ENCODE results near the gene ADRA2B. TPM values are rescaled to one million over a fixed set of nuclear protein-coding genes. Genes with fewer than 3 reads are reported as not detected.

ADRA2B gene
- polyA plus RNA-seq, 3 donors, result 1.6 TPM; not detected in 2

DNA sequence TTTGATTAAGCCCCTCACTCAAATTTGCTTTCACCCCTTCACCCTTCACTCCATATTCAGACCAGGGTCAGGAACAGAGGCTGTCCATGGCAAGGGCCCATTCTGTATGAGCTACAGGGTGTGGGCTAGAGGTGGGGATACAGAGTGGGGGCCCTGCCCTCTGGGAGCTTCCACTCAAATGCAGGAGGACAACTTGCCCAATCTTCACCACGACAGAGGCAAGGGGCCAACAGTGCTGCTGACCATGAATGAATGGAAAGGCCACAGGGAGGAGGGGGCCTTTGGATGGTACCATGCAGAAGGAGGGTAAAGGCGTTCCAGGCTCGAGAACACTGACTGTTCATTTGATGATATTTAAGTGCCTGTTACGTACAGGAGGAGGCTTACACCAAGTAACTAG, 22.8 kb downstream of the ADRA2B start:
- H2AFZ ChIP-seq (ENCODE audit: insufficient read depth, low read depth, low read length, poor library complexity, severe bottlenecking), result peak overlapping the region; percentile 72
- H3K27ac Mint-ChIP-seq, result peak overlapping the region in 2 of 7 donors; percentile 5 to 81
- TF ChIP-seq, protein P1, sequence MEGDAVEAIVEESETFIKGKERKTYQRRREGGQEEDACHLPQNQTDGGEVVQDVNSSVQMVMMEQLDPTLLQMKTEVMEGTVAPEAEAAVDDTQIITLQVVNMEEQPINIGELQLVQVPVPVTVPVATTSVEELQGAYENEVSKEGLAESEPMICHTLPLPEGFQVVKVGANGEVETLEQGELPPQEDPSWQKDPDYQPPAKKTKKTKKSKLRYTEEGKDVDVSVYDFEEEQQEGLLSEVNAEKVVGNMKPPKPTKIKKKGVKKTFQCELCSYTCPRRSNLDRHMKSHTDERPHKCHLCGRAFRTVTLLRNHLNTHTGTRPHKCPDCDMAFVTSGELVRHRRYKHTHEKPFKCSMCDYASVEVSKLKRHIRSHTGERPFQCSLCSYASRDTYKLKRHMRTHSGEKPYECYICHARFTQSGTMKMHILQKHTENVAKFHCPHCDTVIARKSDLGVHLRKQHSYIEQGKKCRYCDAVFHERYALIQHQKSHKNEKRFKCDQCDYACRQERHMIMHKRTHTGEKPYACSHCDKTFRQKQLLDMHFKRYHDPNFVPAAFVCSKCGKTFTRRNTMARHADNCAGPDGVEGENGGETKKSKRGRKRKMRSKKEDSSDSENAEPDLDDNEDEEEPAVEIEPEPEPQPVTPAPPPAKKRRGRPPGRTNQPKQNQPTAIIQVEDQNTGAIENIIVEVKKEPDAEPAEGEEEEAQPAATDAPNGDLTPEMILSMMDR (IDR thresholded peaks at IDR 0.05), result no peak
- no peaks in the 10 kb centered on the region for H3K9me3 ChIP-seq (replicated peaks in 1 of 2; ENCODE audit: control insufficient read depth in 1 of 2, insufficient read depth in 1 of 2, low read length in 2 of 2)
- no peaks in the 10 kb centered on the region for H4K20me1 ChIP-seq (ENCODE audit: insufficient read depth, low read length)
- peak overlapping the region in 1 of 2 donors; percentile 53 for H3K27ac ChIP-seq (ENCODE audit: low read depth in 1 of 2, low read length in 2 of 2)
- H3K4me1 Mint-ChIP-seq, result peaks cover 19% of the 10 kb centered on the region
- peaks cover 22% of the 10 kb centered on the region in 2 donors for H3K4me1 ChIP-seq (ENCODE audit: control insufficient read depth in 1 of 2, insufficient read depth in 2 of 2, low read length in 2 of 2)
- H3K4me3 Mint-ChIP-seq, result no peak overlapping the region
- H3K27me3 Mint-ChIP-seq (ENCODE audit: low read depth in 3 of 3), result peaks cover 0 to 4% (median 0%) of the 10 kb centered on the region in 3 donors
- H3K79me2 ChIP-seq (ENCODE audit: insufficient read depth, low read length), result no peaks in the 10 kb centered on the region
- peak in 1 of 3 donors; percentile 2 for DNase-seq
- WGBS (ENCODE audit: insufficient coverage), result 91% methylated on average over 3 of the region's 4 CpGs
- H3K36me3 ChIP-seq (replicated peaks in 1 of 2; ENCODE audit: control insufficient read depth in 1 of 2, insufficient read depth in 2 of 2, low read length in 2 of 2), result no peaks in the 10 kb centered on the region
- no peak overlapping the region for H3K9ac ChIP-seq (ENCODE audit: insufficient read depth, low read length, poor library complexity, severe bottlenecking)
- no peak overlapping the region for H3K4me2 ChIP-seq (replicated peaks; ENCODE audit: extremely low read depth, low read length, poor library complexity, severe bottlenecking)
- no peak overlapping the region for H3K4me3 ChIP-seq (replicated peaks in 1 of 3; ENCODE audit: low read depth in 2 of 3, low read length in 3 of 3)
- intact Hi-C loops (cut with micrococcal nuclease), result no loop called here
- H3K27me3 ChIP-seq (ENCODE audit: control insufficient read depth in 2 of 2, insufficient read depth in 2 of 2, low read length in 2 of 2), result no peaks in the 10 kb centered on the region
- no peaks in the 10 kb centered on the region for H3K36me3 Mint-ChIP-seq
- no peaks in the 10 kb centered on the region for H3K9me3 Mint-ChIP-seq

- Histone ChIP-seq H3K27ac (ENCODE audit: low read depth in 1 of 2, low read length in 2 of 2) (peak overlapping the region; percentile 9 to 53), H4K20me1 (ENCODE audit: insufficient read depth, low read length) (no peaks in the 10 kb centered on the region), H3K4me2 (replicated peaks; ENCODE audit: extremely low read depth, low read length, poor library complexity, severe bottlenecking) (peak overlapping the region; percentile 5), H3K4me3 (replicated peaks in 1 of 3; ENCODE audit: low read depth in 2 of 3, low read length in 3 of 3) (no peak overlapping the region), H3K79me2 (ENCODE audit: insufficient read depth, low read length) (no peaks in the 10 kb centered on the region), H3K36me3 (replicated peaks in 1 of 2; ENCODE audit: control insufficient read depth in 1 of 2, insufficient read depth in 2 of 2, low read length in 2 of 2) (no peaks in the 10 kb centered on the region), H3K27me3 (ENCODE audit: control insufficient read depth in 2 of 2, insufficient read depth in 2 of 2, low read length in 2 of 2) (no peaks in the 10 kb centered on the region), H3K4me1 (ENCODE audit: control insufficient read depth in 1 of 2, insufficient read depth in 2 of 2, low read length in 2 of 2) (peaks cover 22% of the 10 kb centered on the region in 2 donors), H2AFZ (ENCODE audit: insufficient read depth, low read depth, low read length, poor library complexity, severe bottlenecking) (peak overlapping the region; percentile 72), H3K9ac (ENCODE audit: insufficient read depth, low read length, poor library complexity, severe bottlenecking) (no peak overlapping the region), H3K9me3 (replicated peaks in 1 of 2; ENCODE audit: control insufficient read depth in 1 of 2, insufficient read depth in 1 of 2, low read length in 2 of 2) (no peaks in the 10 kb centered on the region)
- peak overlapping the region in 3 of 7 donors; percentile 5 to 81 (median 31) for H3K27ac Mint-ChIP-seq
- H3K27me3 Mint-ChIP-seq (ENCODE audit: low read depth in 3 of 3), result peaks cover 0 to 4% (median 0%) of the 10 kb centered on the region in 3 donors
- no peaks in the 10 kb centered on the region for H3K9me3 Mint-ChIP-seq
- H3K4me3 Mint-ChIP-seq, result no peak overlapping the region
- TF ChIP-seq, protein P1 (IDR thresholded peaks at IDR 0.05), result no peak
- peak in 2 of 3 donors; percentile 16 to 17 for DNase-seq
- no peaks in the 10 kb centered on the region for H3K36me3 Mint-ChIP-seq
- intact Hi-C loops (cut with micrococcal nuclease), result no loop called here
- whole genome bisulfite sequencing (ENCODE audit: insufficient coverage), result 21% methylated on average over 2 of the region's 3 CpGs
- peaks cover 19% of the 10 kb centered on the region for H3K4me1 Mint-ChIP-seq
Observed at GRCh38 chr2:96092951-96093350, 23.4 kb downstream of the ADRA2B start.

All from CD14-positive monocyte (primary cell).